K562 (cell line): ENCODE measurements around the gene SPEM2. TPM values are rescaled to one million over a fixed set of nuclear protein-coding genes. Genes with fewer than 3 reads are reported as not detected.

Source experiments
- ARID4B ChIP-seq: sonication (generic); formaldehyde crosslinking; IDR thresholded peaks from 2 replicates; pipeline ENCODE4 v1.8.0; 2022; ENCODE audit warnings: mild to moderate bottlenecking, missing genetic modification reagents
- CEBPG ChIP-seq, 3 experiments: fragments of 200-800 bp in 1 of 3; sonication (Bioruptor generic) in 1 of 3; sonication (generic) in 1 of 3; formaldehyde crosslinking in 1 of 3; IDR thresholded peaks in 2 of 3; conservative IDR thresholded peaks in 1 of 3; 2 replicates each; pipeline versions ENCODE4 v1.6.1 to v1.8.0; 2016 to 2022; ENCODE audit warnings: missing compliant biosample characterization in 2 of 3, missing genetic modification characterization in 2 of 3, mild to moderate bottlenecking in 1 of 3, missing genetic modification reagents in 1 of 3
- RBBP5 ChIP-seq: fragments of 200-600 bp; sonication (generic); IDR thresholded peaks from 2 replicates; pipeline ENCODE4 v1.6.1; 2012; ENCODE audit warnings: borderline replicate concordance, mild to moderate bottlenecking, low read length, control low read depth, inconsistent platforms; ENCODE audit not compliant: insufficient read depth, poor library complexity, severe bottlenecking
- U2AF2 ChIP-seq: fragments of 200-400 bp; formaldehyde crosslinking; optimal IDR thresholded peaks from 2 replicates; pipeline ENCODE3; 2017; ENCODE audit warnings: low read depth, mild to moderate bottlenecking, low read length
- ZEB2 ChIP-seq: fragments of 450-650 bp; IDR thresholded peaks from 2 replicates; pipeline ENCODE4 v1.6.1; 2016
- ZMIZ1 ChIP-seq, 2 experiments: fragments of 150-350 bp in 1 of 2; IDR thresholded peaks; 2 replicates each; pipeline ENCODE4 v1.6.1; 2012 to 2016; ENCODE audit warnings: low read depth in 2 of 2, low read length in 2 of 2, mild to moderate bottlenecking in 1 of 2, moderate library complexity in 1 of 2
- polyA plus RNA-seq, 8 experiments: library from polyadenylated mRNA; depleted of rRNA in 4 of 8; stranded (reverse) in 5 of 8; unstranded in 3 of 8; fragments of >200 nt; fragmentation: Nextera tagmentation in 2 of 8; fragmentation: Illumina TruSeq in 1 of 8; extraction: Ambion mirVana in 2 of 8; extraction: Trizol in 1 of 8; gene quantifications; 2 replicates each; pipeline versions ENCODE4 v1.2.1 to v1.2.3, GENCODE V29; 2011 to 2014; ENCODE audit warnings: inconsistent platforms in 1 of 8, missing spikeins in 1 of 8
- total RNA-seq, 7 experiments: library from RNA; depleted of rRNA in 6 of 7; stranded (reverse); fragments of >200 nt in 6 of 7; fragmentation: Illumina TruSeq in 2 of 7; extraction: Trizol in 2 of 7; gene quantifications; 2 replicates each; pipeline versions ENCODE4 v1.2.1 to v1.2.3, GENCODE V29; 2011 to 2021; ENCODE audit warnings: low replicate concordance in 1 of 7

Gene SPEM2
- total and polyA plus RNA-seq, 9 of the 15 experiments (the other 6 are each of a cell fraction or from before 2014, with no cell fraction given) = not detected

GRCh38 chr17:7380321-7380720 lies 45.1 kb upstream of the SPEM2 start (continued):
- TF ChIP-seq ARID4B (no peak), U2AF2 (no peak), ZMIZ1 (IDR thresholded peaks at IDR 0.05; ENCODE audit: low read depth in 2 of 2, low read length in 2 of 2) (no peak), CEBPG (CRISPR knock-in tag; IDR thresholded peaks at IDR 0.05) (no peak), CEBPG (tag; conservative IDR thresholded peaks at IDR 0.05 in 1 of 2, IDR thresholded peaks at IDR 0.05 in 1 of 2) (no peak), ZEB2 (no peak), RBBP5 (no peak)
